Muscle of back (tissue), 11 donors: Measurements from ENCODE around the gene BIN1. TPM values are rescaled to one million over a fixed set of nuclear protein-coding genes. Genes with fewer than 3 reads are reported as not detected.

Experiments used
- DNase-seq, 3 donors: peaks; one replicate each; pipeline versions ENCODE4 v3.0.0 to v3.0.0-alpha.2; 2013
- polyA plus RNA-seq, 10 donors: library from polyadenylated mRNA; unstranded; fragments of 120-200 nt; gene quantifications; one replicate each; pipeline ENCODE4 v1.2.1, GENCODE V29; 2013; ENCODE audit not compliant: insufficient read length in 10 of 10

Gene BIN1
- polyA plus RNA-seq, 10 donors, result 526 to 885 (median 760) TPM

DNA sequence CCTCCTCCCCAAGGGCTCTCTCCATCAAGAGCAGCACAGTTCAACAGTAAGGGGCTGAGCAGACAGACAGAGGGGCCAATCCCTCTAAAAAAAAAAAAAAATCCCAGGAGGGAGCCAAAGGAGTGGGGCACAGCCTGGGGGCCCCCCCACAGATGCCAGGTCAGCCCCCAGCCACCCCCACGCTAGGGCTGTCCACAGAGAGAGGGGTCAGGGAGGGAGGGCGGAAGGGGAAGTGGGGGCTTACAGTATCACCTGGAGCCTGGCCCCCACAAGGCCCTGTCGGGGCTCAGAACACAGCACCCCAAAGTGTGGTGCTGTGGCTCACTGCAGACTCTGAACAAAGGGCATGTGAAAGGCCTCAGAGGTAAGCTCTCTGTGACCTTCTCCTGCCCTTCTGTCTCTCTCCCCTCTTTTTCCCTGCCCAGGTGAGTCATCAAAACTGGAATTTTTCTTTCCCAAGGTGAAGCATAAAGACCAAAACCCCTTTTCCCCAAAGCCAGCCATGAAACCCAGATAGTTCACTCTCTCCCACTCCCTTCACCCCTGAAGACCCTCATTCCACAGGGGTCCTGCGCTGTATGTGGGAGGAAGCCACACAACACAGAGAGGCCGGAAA lies 13.9 kb downstream of the BIN1 start:
- no peak for DNase-seq

DNA sequence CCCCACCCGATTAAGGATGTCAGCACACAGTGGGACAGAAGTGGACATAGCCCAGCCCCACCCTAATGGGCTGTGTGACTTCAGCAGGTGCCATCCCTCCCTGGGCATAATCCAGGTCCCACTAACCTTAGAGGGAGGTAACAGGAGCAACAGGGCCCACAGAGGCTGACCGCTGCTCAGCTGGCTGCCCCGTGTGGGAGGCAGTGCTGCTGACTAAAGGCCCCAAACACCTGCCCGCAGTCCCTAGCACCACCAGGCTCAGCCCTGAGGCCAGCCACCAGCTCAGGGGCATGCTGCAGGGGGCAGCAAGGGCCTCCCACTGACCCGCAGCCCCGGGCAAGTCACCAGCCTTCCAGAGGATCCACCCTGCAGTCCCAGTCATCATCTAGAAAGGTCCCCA lies 14.6 kb downstream of the BIN1 start:
- DNase-seq, result no peak

DNA sequence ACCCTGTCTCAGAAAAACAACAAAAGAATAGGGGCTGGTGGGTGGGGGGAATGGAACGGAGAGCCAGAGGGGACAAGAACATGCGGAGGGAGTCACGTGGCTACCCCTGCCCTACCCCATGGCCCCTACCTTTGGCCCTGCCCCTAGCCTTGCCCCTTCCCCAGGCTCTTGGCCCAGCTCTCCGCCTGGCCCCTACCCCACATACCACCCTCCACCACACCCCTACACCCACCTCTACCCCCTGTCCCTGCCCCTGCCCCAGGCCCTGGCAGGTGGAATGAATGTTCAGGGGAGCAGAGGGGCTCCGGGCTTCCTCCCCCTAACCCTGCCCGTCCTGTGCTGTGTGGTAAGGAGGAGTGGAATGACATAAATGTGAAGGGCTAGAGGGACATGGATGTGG lies 15.1 kb downstream of the BIN1 start:
- no peak for DNase-seq

- no peak for DNase-seq
Observed at GRCh38 chr2:127091148-127091547, 15.8 kb downstream of the BIN1 start.

GRCh38 chr2:127090281-127091120 lies 16.5 kb downstream of the BIN1 start:
- DNase-seq, result peak; percentile 65 to 75 (median 68)

GRCh38 chr2:127089478-127090235 lies 17.3 kb downstream of the BIN1 start:
- DNase-seq, result no peak

DNA sequence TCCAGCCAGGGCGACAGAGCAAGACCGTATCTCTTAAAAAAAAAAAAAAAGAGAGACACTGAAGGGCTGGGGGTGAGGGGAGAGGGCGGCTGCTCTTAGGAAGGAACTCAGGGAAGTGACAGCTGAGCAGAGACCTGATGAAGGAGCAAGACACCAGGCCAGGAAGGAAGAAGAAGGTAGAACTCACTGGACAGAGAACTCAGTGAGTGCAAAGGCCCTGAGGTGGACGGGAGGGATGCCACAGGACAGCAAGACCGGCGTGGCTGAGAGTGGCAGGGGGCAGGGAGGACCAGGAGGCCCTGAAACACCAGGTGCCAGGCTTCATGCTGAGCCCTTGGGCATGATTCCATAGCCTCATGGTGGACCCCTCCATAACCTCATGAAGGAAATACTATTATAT lies 18.2 kb downstream of the BIN1 start:
- no peak for DNase-seq

- DNase-seq, result no peak
Observed at GRCh38 chr2:127087791-127088495, 19.0 kb downstream of the BIN1 start.

DNA sequence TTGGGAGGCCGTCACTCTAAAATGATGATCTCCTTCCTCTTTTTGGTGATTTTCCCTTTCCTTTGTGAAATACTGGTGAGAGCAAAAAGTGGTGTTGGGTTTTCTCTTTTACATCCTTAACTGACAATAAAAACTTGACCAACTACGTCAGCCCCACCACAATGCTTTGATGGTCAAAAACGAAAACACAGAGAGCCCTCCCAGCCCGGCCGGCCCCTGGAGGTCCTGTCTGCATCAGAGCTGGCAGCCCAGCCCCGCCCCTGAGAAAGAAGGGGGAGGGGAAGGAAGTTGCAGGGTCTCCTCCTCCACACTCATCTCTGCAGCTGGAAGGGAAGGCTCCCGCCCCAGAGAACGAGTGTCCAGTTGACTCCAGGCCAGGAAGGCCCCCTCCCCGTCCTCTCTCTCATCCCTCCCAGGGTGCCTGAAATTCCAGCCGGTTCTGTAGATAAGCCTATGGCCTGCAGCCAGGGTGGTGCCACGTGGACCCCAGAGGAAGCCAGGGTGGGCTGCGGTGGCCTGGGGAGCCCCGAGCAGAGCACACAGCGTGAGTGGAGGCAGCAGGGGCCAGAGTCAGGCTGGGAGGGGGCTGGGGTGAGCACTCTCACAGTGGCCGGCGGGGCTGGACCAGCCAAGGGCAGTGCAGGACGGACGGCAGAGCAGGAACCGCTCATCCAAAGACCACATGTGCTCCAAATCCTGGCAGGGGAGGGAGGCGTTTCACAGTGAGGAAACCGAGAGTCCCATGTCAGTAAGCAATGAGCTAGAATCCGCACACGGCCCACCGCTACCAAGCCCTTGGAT lies 19.8 kb downstream of the BIN1 start:
- DNase-seq, result peak; percentile 84 to 95 (median 86)

DNA sequence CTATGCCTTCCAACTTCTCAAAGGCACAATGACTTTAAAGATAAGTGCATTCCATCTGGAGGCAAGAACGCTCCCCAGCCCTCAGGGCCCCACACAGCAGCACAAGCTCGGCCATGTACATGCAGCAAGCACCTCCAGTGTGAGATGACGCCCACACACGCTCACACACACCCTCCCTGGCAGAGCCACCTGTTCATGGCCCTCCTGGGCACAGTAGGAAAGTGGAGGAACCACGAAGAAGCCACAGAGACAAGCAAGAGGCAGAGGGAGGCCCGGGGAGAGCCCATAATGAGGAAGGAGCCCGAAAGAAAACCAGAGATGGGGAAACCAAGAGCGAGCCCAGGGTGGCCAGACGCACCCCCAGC lies 21.7 kb downstream of the BIN1 start:
- no peak for DNase-seq

- peak in 1 of 3 donors; percentile 53 for DNase-seq
Observed at GRCh38 chr2:127084611-127085316, 22.2 kb downstream of the BIN1 start.

- peak; percentile 79 to 90 (median 84) for DNase-seq
Observed at GRCh38 chr2:127083819-127084503, 23.0 kb downstream of the BIN1 start.

DNA sequence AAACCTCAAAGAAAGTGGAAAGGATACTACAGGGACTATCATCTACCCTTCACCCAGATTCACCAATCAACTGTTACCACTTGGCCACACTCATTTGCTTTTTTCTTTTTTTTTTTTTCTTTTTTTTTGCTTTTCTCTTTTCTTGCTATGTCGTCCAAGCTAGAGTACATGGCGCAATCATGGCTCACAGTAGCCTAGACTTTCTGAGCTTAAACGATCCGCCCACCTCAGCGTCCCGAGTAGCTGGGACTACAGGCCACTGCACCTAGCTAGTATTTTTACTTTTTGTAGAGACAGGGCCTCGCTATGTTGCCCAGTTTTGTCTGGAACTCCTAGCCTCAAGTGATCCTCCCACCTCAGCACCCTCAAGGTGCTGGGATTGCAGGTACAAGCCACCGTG lies 24.0 kb downstream of the BIN1 start:
- DNase-seq, result no peak

- peak in 1 of 3 donors; percentile 68 for DNase-seq
Observed at GRCh38 chr2:127081826-127082633, 24.9 kb downstream of the BIN1 start.

- DNase-seq, result no peak
Observed at GRCh38 chr2:127080938-127081755, 25.8 kb downstream of the BIN1 start.

GRCh38 chr2:127080226-127080937 lies 26.6 kb downstream of the BIN1 start:
- no peak for DNase-seq

DNA sequence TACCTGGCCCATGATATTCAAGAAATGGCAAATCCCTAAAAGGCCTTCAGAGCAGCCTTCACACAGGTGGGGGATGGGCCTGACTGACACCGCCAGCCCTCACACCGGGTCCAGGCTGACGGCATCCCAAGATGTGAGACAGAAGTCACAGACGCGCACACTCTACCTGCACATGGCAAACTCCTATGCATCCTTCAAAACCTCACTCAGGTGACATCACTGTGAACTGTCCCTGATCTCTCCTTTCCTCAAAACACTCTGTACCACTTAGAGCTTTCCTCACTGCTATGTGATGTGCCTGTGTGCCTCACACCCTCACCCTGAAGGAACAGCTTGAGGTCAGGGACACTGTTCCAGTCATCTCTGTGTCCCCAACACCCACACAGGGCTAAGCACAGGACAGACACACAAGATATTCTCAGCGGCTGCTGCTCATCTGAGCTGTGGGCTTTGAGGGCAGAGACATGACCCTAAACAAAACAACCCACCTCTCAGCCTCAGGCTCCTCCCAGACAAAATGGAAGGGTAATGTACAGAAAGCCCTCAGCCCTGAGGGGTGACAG lies 27.5 kb downstream of the BIN1 start:
- DNase-seq, result no peak
